Neural cell (in vitro differentiated cells): ENCODE data around the gene SERTAD3. TPM values are rescaled to one million over a fixed set of nuclear protein-coding genes. Genes with fewer than 3 reads are reported as not detected.

Source experiments
- H2AFZ ChIP-seq: fragments of 200-600, 300-800 bp; sonication (generic), shearing (Covaris generic); 2 replicates; pipeline ENCODE4 v1.6.0; 2014; ENCODE audit warnings: low read depth, mild to moderate bottlenecking, antibody characterized with exemption, low read length, moderate library complexity
- H3F3A ChIP-seq: fragments of 200-600 bp; shearing (Covaris generic); 2 replicates; pipeline ENCODE4 v1.6.1; 2016; ENCODE audit warnings: mild to moderate bottlenecking, moderate library complexity, mixed read lengths, antibody characterized with exemption, low read length; ENCODE audit not compliant: insufficient read depth, poor library complexity, severe bottlenecking
- H3K27ac ChIP-seq: fragments of 200-600, 300-800 bp; sonication (generic), shearing (Covaris generic); 2 replicates; pipeline ENCODE4 v1.5.1; 2014; ENCODE audit warnings: mild to moderate bottlenecking, low read length, moderate library complexity
- H3K27me3 ChIP-seq: fragments of 300-800, 200-600 bp; sonication (generic), shearing (Covaris generic); 2 replicates; pipeline ENCODE4 v1.6.0; 2014; ENCODE audit warnings: mild to moderate bottlenecking, low read depth, low read length, moderate library complexity; ENCODE audit not compliant: insufficient read depth
- H3K36me3 ChIP-seq: fragments of 300-800, 200-600 bp; sonication (generic), shearing (Covaris generic); 2 replicates; pipeline ENCODE4 v1.5.1; 2014; ENCODE audit warnings: mild to moderate bottlenecking, antibody characterized with exemption, low read length, moderate library complexity; ENCODE audit not compliant: insufficient read depth
- H3K4me2 ChIP-seq: fragments of 300-800, 200-600 bp; sonication (generic), shearing (Covaris generic); 2 replicates; pipeline ENCODE4 v1.6.0; 2014; ENCODE audit warnings: mild to moderate bottlenecking, low read length
- H3K4me3 ChIP-seq: fragments of 300-800, 200-600 bp; sonication (generic), shearing (Covaris generic); 2 replicates; pipeline ENCODE4 v1.5.1; 2014; ENCODE audit warnings: mild to moderate bottlenecking, low read length, moderate library complexity
- H3K79me2 ChIP-seq: fragments of 200-600 bp; shearing (Covaris generic); replicated peaks from 2 replicates; pipeline ENCODE4 v1.6.0; 2014; ENCODE audit warnings: mild to moderate bottlenecking, low read length, moderate library complexity; ENCODE audit not compliant: insufficient read depth
- H3K9ac ChIP-seq: fragments of 300-800, 200-600 bp; sonication (generic), shearing (Covaris generic); 2 replicates; pipeline ENCODE4 v1.6.1; 2016; ENCODE audit warnings: mild to moderate bottlenecking, low read length, mixed read lengths
- H3K9me2 ChIP-seq: fragments of 200-600 bp; shearing (Covaris generic); 2 replicates; pipeline ENCODE4 v1.6.1; 2016; ENCODE audit warnings: mild to moderate bottlenecking, low read length, mixed read lengths; ENCODE audit not compliant: insufficient read depth
- H3K9me3 ChIP-seq: fragments of 200-600, 300-800 bp; sonication (generic), shearing (Covaris generic); 2 replicates; pipeline ENCODE4 v1.6.1; 2016; ENCODE audit warnings: mild to moderate bottlenecking, mixed run types, low read length, moderate library complexity, mixed read lengths
- H4K20me1 ChIP-seq: fragments of 200-600 bp; shearing (Covaris generic); 2 replicates; pipeline ENCODE4 v1.6.1; 2016; ENCODE audit warnings: mild to moderate bottlenecking, mixed run types; ENCODE audit not compliant: insufficient read depth
- CTCF ChIP-seq: fragments of 450-650 bp; IDR thresholded peaks from 2 replicates; pipeline ENCODE4 v1.5.1; 2014; ENCODE audit warnings: antibody characterized with exemption, mild to moderate bottlenecking, moderate library complexity; ENCODE audit not compliant: poor library complexity, severe bottlenecking
- EP300 ChIP-seq: fragments of 450-650 bp; conservative IDR thresholded peaks from 2 replicates; pipeline ENCODE4 v1.6.1; 2014; ENCODE audit warnings: antibody characterized with exemption, mild to moderate bottlenecking, moderate library complexity; ENCODE audit not compliant: poor library complexity, severe bottlenecking
- EZH2 ChIP-seq: fragments of 200-600, 300-800 bp; shearing (Covaris generic), sonication (generic); IDR thresholded peaks from 2 replicates; pipeline ENCODE4 v1.6.1; 2014; ENCODE audit warnings: antibody characterized with exemption, low read length, borderline replicate concordance, mild to moderate bottlenecking; ENCODE audit not compliant: insufficient read depth, poor library complexity, severe bottlenecking
- MXI1 ChIP-seq: fragments of 450-650 bp; conservative IDR thresholded peaks from 2 replicates; pipeline ENCODE4 v1.6.1; 2014; ENCODE audit warnings: antibody characterized with exemption, mild to moderate bottlenecking; ENCODE audit not compliant: poor library complexity, severe bottlenecking
- POLR2AphosphoS5 ChIP-seq: IDR thresholded peaks from 2 replicates; pipeline ENCODE4 v1.6.1; 2012
- RAD21 ChIP-seq: fragments of 450-650 bp; conservative IDR thresholded peaks from 2 replicates; pipeline ENCODE4 v1.6.1; 2014; ENCODE audit warnings: antibody characterized with exemption, mild to moderate bottlenecking, moderate library complexity
- REST ChIP-seq: IDR thresholded peaks from 2 replicates; pipeline ENCODE4 v1.6.1; 2012; ENCODE audit warnings: borderline replicate concordance
- SMC3 ChIP-seq: fragments of 450-650 bp; conservative IDR thresholded peaks from 2 replicates; pipeline ENCODE4 v1.6.1; 2014; ENCODE audit warnings: antibody characterized with exemption, mild to moderate bottlenecking, moderate library complexity; ENCODE audit not compliant: poor library complexity
- TAF1 ChIP-seq: IDR thresholded peaks from 2 replicates; pipeline ENCODE4 v1.6.1; 2012; ENCODE audit warnings: low read depth
- polyA plus RNA-seq: library from polyadenylated mRNA; depleted of rRNA; stranded (reverse); fragments of >200 nt; gene quantifications from 2 replicates; pipeline ENCODE4 v1.2.3, GENCODE V29; 2014

The SERTAD3 gene
- polyA plus RNA-seq, 1 donor from 2014 or later, result 7.6 TPM

- Histone ChIP-seq H3F3A (no peaks in the 10 kb centered on the region), H3K9me2 (no peaks in the 10 kb centered on the region), H3K79me2 (no peaks in the 10 kb centered on the region), H4K20me1 (no peaks in the 10 kb centered on the region), H3K27ac (no peak overlapping the region), H3K4me2 (no peak overlapping the region), H3K27me3 (no peaks in the 10 kb centered on the region), H3K36me3 (no peaks in the 10 kb centered on the region), H3K9ac (no peak overlapping the region), H3K4me3 (no peak overlapping the region), H2AFZ (no peak overlapping the region), H3K9me3 (no peaks in the 10 kb centered on the region)
- TF ChIP-seq EP300, result no peak
- TF ChIP-seq RAD21, result no peak
- no peak for TF ChIP-seq EZH2
- no peak for TF ChIP-seq MXI1
- TF ChIP-seq POLR2AphosphoS5, result no peak
- TF ChIP-seq SMC3, result no peak
- TF ChIP-seq REST, result no peak
- TF ChIP-seq CTCF, result no peak
Measured at GRCh38 chr19:40396886-40397567, 47.1 kb downstream of the SERTAD3 start.

GRCh38 chr19:40395956-40396355 lies 48.2 kb downstream of the SERTAD3 start:
- Histone ChIP-seq H3K9ac (no peak overlapping the region), H3K9me3 (no peaks in the 10 kb centered on the region), H2AFZ (no peak overlapping the region), H3K4me2 (no peak overlapping the region), H3K79me2 (no peaks in the 10 kb centered on the region), H3K4me3 (no peak overlapping the region), H4K20me1 (no peaks in the 10 kb centered on the region), H3K9me2 (no peaks in the 10 kb centered on the region), H3F3A (no peaks in the 10 kb centered on the region), H3K27ac (no peak overlapping the region), H3K27me3 (no peaks in the 10 kb centered on the region), H3K36me3 (no peaks in the 10 kb centered on the region)
- no peak for TF ChIP-seq TAF1

- Histone ChIP-seq H3K27me3 (no peaks in the 10 kb centered on the region), H3F3A (no peaks in the 10 kb centered on the region), H3K4me3 (no peak overlapping the region), H3K9me2 (no peaks in the 10 kb centered on the region), H3K9ac (no peak overlapping the region), H2AFZ (no peak overlapping the region), H3K79me2 (no peaks in the 10 kb centered on the region), H3K27ac (no peak overlapping the region), H3K36me3 (no peaks in the 10 kb centered on the region), H3K4me2 (no peak overlapping the region), H3K9me3 (no peaks in the 10 kb centered on the region), H4K20me1 (no peaks in the 10 kb centered on the region)
- TF ChIP-seq EP300 (no peak), RAD21 (no peak), EZH2 (no peak), SMC3 (no peak), REST (no peak), POLR2AphosphoS5 (no peak), MXI1 (no peak), TAF1 (no peak), CTCF (no peak)
Measured at GRCh38 chr19:40394816-40395210, 49.3 kb downstream of the SERTAD3 start.
